Panc1 (cell line): Measurements from ENCODE around the gene GRIP2. TPM values are rescaled to one million over a fixed set of nuclear protein-coding genes. Genes with fewer than 3 reads are reported as not detected.

ENCODE experiments used
- ATAC-seq: fragments of 200-7000 bp; cut with Tn5 transposase; 2 replicates; pipeline ENCODE4 v1.9.1; 2020; ENCODE audit warnings: mild to moderate bottlenecking, moderate library complexity
- BruUV-seq: library from RNA; stranded (reverse); fragments of 400-500 nt; replicated peaks from 2 replicates; lab custom pipeline; 2021; lab: Mats Ljungman, UMichigan
- CTCF ChIA-PET: fragments of 300-600 bp; sonication (Branson Sonifier 250); formaldehyde crosslinking; loops from one replicate; lab custom pipeline; 2022; ENCODE audit warnings: antibody characterized with exemption; lab: Charles Lee
- POLR2A ChIA-PET: fragments of 300-600 bp; sonication (Branson Sonifier 250); formaldehyde crosslinking; loops from one replicate; lab custom pipeline; 2022; ENCODE audit warnings: antibody characterized with exemption; lab: Charles Lee
- DNase-seq: peaks from one replicate; pipeline ENCODE4 v3.0.0-alpha.2; 2010; ENCODE audit warnings: low read depth, low spot score
- H3K27ac ChIP-seq: 2 replicates; pipeline ENCODE4 v1.5.1; 2011; ENCODE audit warnings: mild to moderate bottlenecking, low read length, inconsistent platforms
- H3K27me3 ChIP-seq: fragments of 200-500 bp; sonication (Bioruptor generic); 2 replicates; pipeline ENCODE4 v1.6.0; 2014; ENCODE audit warnings: low read length, inconsistent platforms; ENCODE audit not compliant: control insufficient read depth, insufficient read depth
- H3K36me3 ChIP-seq: fragments of 200-500 bp; sonication (Bioruptor generic); 2 replicates; pipeline ENCODE4 v1.5.1; 2014; ENCODE audit warnings: inconsistent platforms, mild to moderate bottlenecking, low read length, moderate library complexity; ENCODE audit not compliant: control insufficient read depth, insufficient read depth
- H3K4me1 ChIP-seq: 2 replicates; pipeline ENCODE4 v1.5.1; 2011; ENCODE audit warnings: inconsistent platforms, mild to moderate bottlenecking, low read length, moderate library complexity; ENCODE audit not compliant: control insufficient read depth, insufficient read depth
- H3K4me3 ChIP-seq, 2 experiments: 2 replicates each; pipeline ENCODE4 v1.5.1; 2011 to 2012; ENCODE audit warnings: low read depth in 2 of 2, low read length in 2 of 2, mild to moderate bottlenecking in 2 of 2, inconsistent platforms in 1 of 2, moderate library complexity in 1 of 2
- H3K9me3 ChIP-seq: fragments of 200-500 bp; sonication (Bioruptor generic); 2 replicates; pipeline ENCODE4 v1.5.1; 2014; ENCODE audit warnings: low read depth, mild to moderate bottlenecking, inconsistent platforms, low read length, moderate library complexity; ENCODE audit not compliant: control insufficient read depth, insufficient read depth
- CTCF ChIP-seq: fragments of 450-650 bp; IDR thresholded peaks from 2 replicates; pipeline ENCODE4 v1.5.1; 2017; ENCODE audit warnings: mild to moderate bottlenecking
- POLR2AphosphoS5 ChIP-seq: IDR thresholded peaks from 2 replicates; pipeline ENCODE4 v1.6.1; 2012; ENCODE audit warnings: mild to moderate bottlenecking, low read depth, low read length, moderate library complexity
- REST ChIP-seq, 2 experiments: IDR thresholded peaks; 2 replicates each; pipeline ENCODE4 v1.6.1; 2011 to 2012; ENCODE audit warnings: low read depth in 2 of 2, control low read depth in 1 of 2, low read length in 1 of 2, mild to moderate bottlenecking in 1 of 2, moderate library complexity in 1 of 2; ENCODE audit not compliant: insufficient read depth in 1 of 2
- SIN3A ChIP-seq: IDR thresholded peaks from 2 replicates; pipeline ENCODE4 v1.6.1; 2012; ENCODE audit warnings: low read depth, mild to moderate bottlenecking, low read length, moderate library complexity, borderline replicate concordance; ENCODE audit not compliant: insufficient read depth
- TCF7L2 ChIP-seq: IDR thresholded peaks from 2 replicates; pipeline ENCODE4 v1.6.1; 2011; ENCODE audit warnings: mild to moderate bottlenecking, low read depth, low read length, inconsistent platforms
- in situ Hi-C: cut with HindIII; loops from 2 replicates; pipeline ENCODE4 v1.10.0; 2016; ENCODE audit warnings: low sequenced_read_pairs, low pct_unique_long_range_greater_than_20kb
- intact Hi-C: fragments of 100-400 bp; cut with micrococcal nuclease; formaldehyde crosslinking; loops from one replicate; pipeline ENCODE4 v1.10.0; 2022; ENCODE audit not compliant: unreplicated experiment
- total RNA-seq: library from RNA; stranded (reverse); gene quantifications from one replicate; pipeline ENCODE4 v1.2.1, GENCODE V29; 2021; ENCODE audit not compliant: unreplicated experiment

The GRIP2 gene
- total RNA-seq, 1 experiment from 2014 or later = 6.5 TPM

GRCh38 chr3:14520967-14521366 is 19.2 kb downstream of the GRIP2 start:
- in situ Hi-C loops (no loop called here), intact Hi-C loops (no loop called here)
- Histone ChIP-seq H3K4me1 (no peaks in the 10 kb centered on the region; the same call in 1 of the 2 replicates), H3K4me3 (no peak overlapping the region), H3K9me3 (no peaks in the 10 kb centered on the region), H3K27me3 (no peaks in the 10 kb centered on the region), H3K36me3 (no peaks in the 10 kb centered on the region), H3K27ac (no peak overlapping the region)
- BruUV-seq = no TSS peak
- ATAC-seq (no peak), DNase-seq (no peak)
- CTCF ChIA-PET = no interaction called here
- POLR2A ChIA-PET = no interaction called here
- TF ChIP-seq SIN3A = no peak
- no peak for TF ChIP-seq POLR2AphosphoS5
- no peak for TF ChIP-seq TCF7L2
- TF ChIP-seq CTCF = no peak
- no peak for TF ChIP-seq REST (IDR thresholded peaks at IDR 0.05; ENCODE audit: insufficient read depth in 1 of 2, low read depth in 2 of 2, low read length in 1 of 2)

GRCh38 chr3:14520149-14520548 is 20.0 kb downstream of the GRIP2 start:
- no peak for TF ChIP-seq TCF7L2
- no peak for TF ChIP-seq REST (IDR thresholded peaks at IDR 0.05; ENCODE audit: insufficient read depth in 1 of 2, low read depth in 2 of 2, low read length in 1 of 2)
- no peak for TF ChIP-seq CTCF
- no peak for TF ChIP-seq POLR2AphosphoS5
- TF ChIP-seq SIN3A = no peak
- ATAC-seq = no peak
- no peaks in the 10 kb centered on the region for H3K9me3 ChIP-seq
- no peak overlapping the region for H3K27ac ChIP-seq
- in situ Hi-C loops (no loop called here), intact Hi-C loops (no loop called here)
- CTCF ChIA-PET = interaction anchor here (0.7 kb wide), 2 partner anchors 25 to 316 kb away, joined by 3 to 11 read pairs; no protein-coding TSS in a partner anchor
- BruUV-seq = no TSS peak
- H3K4me3 ChIP-seq = no peak overlapping the region
- no peaks in the 10 kb centered on the region for H3K4me1 ChIP-seq
- H3K27me3 ChIP-seq = no peaks in the 10 kb centered on the region
- POLR2A ChIA-PET = no interaction called here
- no peaks in the 10 kb centered on the region for H3K36me3 ChIP-seq
- no peak for DNase-seq
